K562 (cell line): ENCODE data around the gene VEGFA. TPM values are rescaled to one million over a fixed set of nuclear protein-coding genes. Genes with fewer than 3 reads are reported as not detected.
A peak's percentile ranks its signal among the peaks of the same experiment; 100 is the strongest.

Experiments
- ARID1B ChIP-seq: fragments of 450-650 bp; IDR thresholded peaks from 2 replicates; pipeline ENCODE4 v1.6.1; 2016; ENCODE audit warnings: antibody characterized with exemption, mild to moderate bottlenecking, inconsistent platforms
- BRF2 ChIP-seq: IDR thresholded peaks from 3 replicates; pipeline ENCODE4 v1.6.1; 2011; ENCODE audit warnings: borderline replicate concordance, mild to moderate bottlenecking; ENCODE audit not compliant: insufficient read length, insufficient read depth
- CXXC5 ChIP-seq: fragments of 250-450 bp; sonication (Bioruptor Pico); IDR thresholded peaks from 2 replicates; pipeline ENCODE4 v1.8.0; 2022; ENCODE audit warnings: inconsistent platforms, mild to moderate bottlenecking, moderate library complexity
- FOXJ2 ChIP-seq: fragments of 200-800 bp; sonication (Bioruptor generic); IDR thresholded peaks from 2 replicates; pipeline ENCODE4 v1.6.1; 2016; ENCODE audit warnings: missing genetic modification characterization, missing compliant biosample characterization
- HMGN3 ChIP-seq: IDR thresholded peaks from 2 replicates; pipeline ENCODE4 v1.6.1; 2011; ENCODE audit warnings: borderline replicate concordance, low read depth, mild to moderate bottlenecking, mixed read lengths, low read length; ENCODE audit not compliant: insufficient read length; ENCODE audit errors: extremely low read depth
- JUND ChIP-seq, 2 experiments: IDR thresholded peaks; 2 replicates in 1 of 2; 3 replicates in 1 of 2; pipeline ENCODE4 v1.6.1; 2011; ENCODE audit warnings: borderline replicate concordance in 2 of 2, low read depth in 2 of 2, low read length in 2 of 2, improper control_type of control experiment in 1 of 2, missing biosample characterization in 1 of 2, missing genetic modification characterization in 1 of 2, missing genetic modification reagents in 1 of 2
- KLF1 ChIP-seq: fragments of 450-650 bp; IDR thresholded peaks from 2 replicates; pipeline ENCODE4 v1.6.1; 2016; ENCODE audit warnings: missing genetic modification characterization, missing compliant biosample characterization
- LEF1 ChIP-seq: fragments of 450-650 bp; IDR thresholded peaks from 2 replicates; pipeline ENCODE4 v1.6.1; 2016; ENCODE audit warnings: mild to moderate bottlenecking
- MGA ChIP-seq: fragments of 450-650 bp; IDR thresholded peaks from 2 replicates; pipeline ENCODE4 v1.6.1; 2016; ENCODE audit warnings: mild to moderate bottlenecking, moderate library complexity
- SMAD3 ChIP-seq: fragments of 450-650 bp; formaldehyde crosslinking; conservative IDR thresholded peaks from 2 replicates; pipeline ENCODE4 v1.4.0; 2020; ENCODE audit warnings: mild to moderate bottlenecking
- TAF15 ChIP-seq: fragments of 200-400 bp; formaldehyde crosslinking; IDR thresholded peaks from 2 replicates; pipeline ENCODE4 v1.6.1; 2017; ENCODE audit warnings: mild to moderate bottlenecking, low read depth, low read length, moderate library complexity
- ZNF511 ChIP-seq: sonication (generic); formaldehyde crosslinking; IDR thresholded peaks from 2 replicates; pipeline ENCODE4 v1.8.0; 2022; ENCODE audit warnings: mild to moderate bottlenecking, missing genetic modification reagents
- ZNF707 ChIP-seq: fragments of 250-450 bp; sonication (Bioruptor Pico); conservative IDR thresholded peaks from 2 replicates; pipeline ENCODE4 v1.8.0; 2022; ENCODE audit warnings: inconsistent platforms, mild to moderate bottlenecking, moderate library complexity
- polyA plus RNA-seq, 8 experiments: library from polyadenylated mRNA; depleted of rRNA in 4 of 8; stranded (reverse) in 5 of 8; unstranded in 3 of 8; fragments of >200 nt; fragmentation: Nextera tagmentation in 2 of 8; fragmentation: Illumina TruSeq in 1 of 8; extraction: Ambion mirVana in 2 of 8; extraction: Trizol in 1 of 8; gene quantifications; 2 replicates each; pipeline versions ENCODE4 v1.2.1 to v1.2.3, GENCODE V29; 2011 to 2014; ENCODE audit warnings: inconsistent platforms in 1 of 8, missing spikeins in 1 of 8
- total RNA-seq, 7 experiments: library from RNA; depleted of rRNA in 6 of 7; stranded (reverse); fragments of >200 nt in 6 of 7; fragmentation: Illumina TruSeq in 2 of 7; extraction: Trizol in 2 of 7; gene quantifications; 2 replicates each; pipeline versions ENCODE4 v1.2.1 to v1.2.3, GENCODE V29; 2011 to 2021; ENCODE audit warnings: low replicate concordance in 1 of 7

Gene VEGFA
- total and polyA plus RNA-seq, 9 of the 15 experiments (the other 6 are each of a cell fraction or from before 2014, with no cell fraction given): 14.0 to 271 (median 124) TPM

- TF ChIP-seq MGA: no peak
- TF ChIP-seq BRF2: no peak
- TF ChIP-seq CXXC5 (CRISPR knock-in tag): peak; percentile 34
- peak; percentile 42; the same call in 1 of the 2 replicates for TF ChIP-seq FOXJ2 (tag)
- no peak for TF ChIP-seq ZNF511
- peak; percentile 38; the same call in 1 of the 2 replicates for TF ChIP-seq ARID1B
- no peak for TF ChIP-seq TAF15
- TF ChIP-seq KLF1 (tag): no peak
- TF ChIP-seq HMGN3: no peak
- TF ChIP-seq ZNF707 (CRISPR knock-in tag): no peak
- TF ChIP-seq SMAD3 (CRISPR knock-in tag): no peak
- TF ChIP-seq JUND (IDR thresholded peaks at IDR 0.05; ENCODE audit: borderline replicate concordance, low read depth, low read length): 0 out of 2 replicates have a peak, but pooled peaks have one; percentile 23
- no peak; the same call in 2 of the 3 replicates for TF ChIP-seq JUND (tag; IDR thresholded peaks at IDR 0.05; ENCODE audit: borderline replicate concordance, low read depth, low read length)
- no peak for TF ChIP-seq LEF1
Observed at GRCh38 chr6:43773050-43773979, 3.3 kb downstream of the VEGFA start (continued).
